HCT116 (cell line): ENCODE measurements around the gene RPS25.

Experiments
- ELF1 ChIP-seq: IDR thresholded peaks from 2 replicates; pipeline ENCODE4 v1.6.1; 2012; ENCODE audit warnings: low read depth, borderline replicate concordance
- POLR2A ChIP-seq: IDR thresholded peaks from 2 replicates; pipeline ENCODE4 v1.7.0; 2011; ENCODE audit warnings: borderline replicate concordance; ENCODE audit not compliant: insufficient read depth, insufficient read length; ENCODE audit errors: extremely low read depth
- SIN3A ChIP-seq: IDR thresholded peaks from 2 replicates; pipeline ENCODE4 v1.6.1; 2012; ENCODE audit warnings: low read depth
- TF ChIP-seq, protein P1 (sequence below), 3 experiments: fragments of 200-600 bp in 1 of 3; sonication (generic) in 1 of 3; IDR thresholded peaks in 2 of 3; conservative IDR thresholded peaks in 1 of 3; 2 replicates each; pipeline ENCODE4 v1.5.1; 2012 to 2017; ENCODE audit warnings: low read depth in 2 of 3, low read length in 2 of 3, antibody characterized with exemption in 1 of 3, borderline replicate concordance in 1 of 3, control low read depth in 1 of 3, mild to moderate bottlenecking in 1 of 3, mixed read lengths in 1 of 3, mixed run types in 1 of 3, moderate library complexity in 1 of 3; ENCODE audit not compliant: insufficient read depth in 1 of 3
- TF ChIP-seq, protein P2 (sequence below): IDR thresholded peaks from 2 replicates; pipeline ENCODE4 v1.6.1; 2012

DNA sequence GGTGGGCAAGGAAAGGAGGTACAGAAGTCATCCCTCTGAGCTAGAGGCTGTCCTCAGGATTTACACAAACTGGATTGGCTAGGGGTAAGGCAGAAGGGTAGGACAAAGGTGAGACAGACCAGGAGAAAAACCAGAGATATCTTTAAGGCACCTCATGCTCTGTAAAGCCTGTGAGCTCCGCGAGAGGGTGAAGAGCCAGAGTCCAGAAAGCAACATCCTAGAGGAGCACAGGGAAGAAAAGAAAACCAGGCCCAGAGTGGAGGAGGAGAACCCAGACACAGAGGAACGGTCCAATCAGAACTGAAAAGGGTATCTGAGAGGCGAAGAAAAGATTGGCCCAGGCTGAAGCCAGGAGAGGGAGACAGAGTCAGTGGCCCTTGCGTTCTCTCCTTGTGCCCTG lies 7.4 kb upstream of the RPS25 start:
- TF ChIP-seq, protein P1, sequence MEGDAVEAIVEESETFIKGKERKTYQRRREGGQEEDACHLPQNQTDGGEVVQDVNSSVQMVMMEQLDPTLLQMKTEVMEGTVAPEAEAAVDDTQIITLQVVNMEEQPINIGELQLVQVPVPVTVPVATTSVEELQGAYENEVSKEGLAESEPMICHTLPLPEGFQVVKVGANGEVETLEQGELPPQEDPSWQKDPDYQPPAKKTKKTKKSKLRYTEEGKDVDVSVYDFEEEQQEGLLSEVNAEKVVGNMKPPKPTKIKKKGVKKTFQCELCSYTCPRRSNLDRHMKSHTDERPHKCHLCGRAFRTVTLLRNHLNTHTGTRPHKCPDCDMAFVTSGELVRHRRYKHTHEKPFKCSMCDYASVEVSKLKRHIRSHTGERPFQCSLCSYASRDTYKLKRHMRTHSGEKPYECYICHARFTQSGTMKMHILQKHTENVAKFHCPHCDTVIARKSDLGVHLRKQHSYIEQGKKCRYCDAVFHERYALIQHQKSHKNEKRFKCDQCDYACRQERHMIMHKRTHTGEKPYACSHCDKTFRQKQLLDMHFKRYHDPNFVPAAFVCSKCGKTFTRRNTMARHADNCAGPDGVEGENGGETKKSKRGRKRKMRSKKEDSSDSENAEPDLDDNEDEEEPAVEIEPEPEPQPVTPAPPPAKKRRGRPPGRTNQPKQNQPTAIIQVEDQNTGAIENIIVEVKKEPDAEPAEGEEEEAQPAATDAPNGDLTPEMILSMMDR (IDR thresholded peaks at IDR 0.05 in 2 of 3, conservative IDR thresholded peaks at IDR 0.05 in 1 of 3; ENCODE audit: borderline replicate concordance in 1 of 3, insufficient read depth in 1 of 3, low read depth in 2 of 3, low read length in 2 of 3): no peak
- no peak for TF ChIP-seq ELF1
- no peak for TF ChIP-seq POLR2A
- no peak for TF ChIP-seq SIN3A
- TF ChIP-seq, protein P2, sequence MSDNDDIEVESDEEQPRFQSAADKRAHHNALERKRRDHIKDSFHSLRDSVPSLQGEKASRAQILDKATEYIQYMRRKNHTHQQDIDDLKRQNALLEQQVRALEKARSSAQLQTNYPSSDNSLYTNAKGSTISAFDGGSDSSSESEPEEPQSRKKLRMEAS: no peak
